NCI-H446 treated with DMSO at 0.1 percent for 48 hours (cell line): ENCODE data around the gene ACP6.

Source experiments
- DNase-seq: peaks from one replicate; lab custom pipeline; 2025; lab: John Stamatoyannopoulos, UW

ACP6 gene

GRCh38 chr1:147651466-147651865, 18.9 kb downstream of the ACP6 start:
- no peak for DNase-seq

DNA sequence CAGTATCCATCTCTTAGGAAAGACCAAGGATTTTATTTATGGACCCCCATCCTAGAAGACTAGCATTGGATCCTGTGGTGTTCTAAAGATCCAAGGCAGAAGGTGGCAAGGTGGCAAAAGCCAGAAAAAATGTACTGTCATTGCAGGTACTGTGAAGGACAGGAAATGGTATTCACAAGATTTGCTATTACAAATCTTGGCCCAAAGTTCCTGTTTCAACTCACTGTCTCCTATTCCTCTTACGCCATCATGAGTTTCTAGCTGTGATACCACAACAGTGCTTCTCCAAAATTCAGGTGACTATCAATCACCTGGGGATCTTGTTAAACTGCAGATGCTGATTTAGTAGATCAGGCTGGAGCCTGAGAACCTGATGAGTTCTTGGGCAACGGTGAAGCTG, 21.4 kb downstream of the ACP6 start:
- no peak for DNase-seq

GRCh38 chr1:147647796-147648633, 22.3 kb downstream of the ACP6 start:
- no peak for DNase-seq

GRCh38 chr1:147643974-147644373, 26.4 kb downstream of the ACP6 start:
- DNase-seq = no peak

- DNase-seq = no peak
Measured at GRCh38 chr1:147641695-147642592, 28.4 kb downstream of the ACP6 start.

GRCh38 chr1:147641291-147641690, 29.0 kb downstream of the ACP6 start:
- DNase-seq = no peak

DNA sequence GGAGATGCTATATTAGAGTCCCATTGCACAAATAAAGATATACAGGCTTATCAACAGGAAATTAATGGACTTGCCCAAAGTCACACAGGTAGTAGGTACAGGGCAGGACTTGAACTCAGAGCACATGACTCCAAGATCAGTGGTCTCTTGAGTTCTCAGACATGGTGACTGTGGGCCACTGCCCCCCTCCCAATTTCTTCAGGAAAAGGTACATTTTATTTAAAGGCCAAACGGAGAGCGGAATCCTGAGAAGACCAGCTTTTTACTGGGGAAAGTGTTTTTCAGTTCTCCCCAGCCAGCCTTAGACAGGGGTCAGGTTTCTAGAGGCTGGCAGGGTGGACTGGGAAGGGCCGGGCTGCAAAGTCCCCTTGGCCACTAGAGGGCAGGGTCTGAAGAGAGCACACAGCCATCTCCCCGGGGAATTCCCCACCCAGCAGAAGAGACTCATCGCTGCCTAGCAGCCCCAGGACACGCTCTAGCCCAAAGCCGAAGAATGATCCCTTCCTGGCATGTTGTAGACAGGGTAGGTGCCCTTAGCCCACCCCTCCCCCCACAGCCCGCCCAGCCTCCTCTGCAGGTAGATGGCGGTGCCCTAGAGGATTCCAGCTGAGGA, 29.7 kb downstream of the ACP6 start:
- DNase-seq = peak; percentile 30

DNA sequence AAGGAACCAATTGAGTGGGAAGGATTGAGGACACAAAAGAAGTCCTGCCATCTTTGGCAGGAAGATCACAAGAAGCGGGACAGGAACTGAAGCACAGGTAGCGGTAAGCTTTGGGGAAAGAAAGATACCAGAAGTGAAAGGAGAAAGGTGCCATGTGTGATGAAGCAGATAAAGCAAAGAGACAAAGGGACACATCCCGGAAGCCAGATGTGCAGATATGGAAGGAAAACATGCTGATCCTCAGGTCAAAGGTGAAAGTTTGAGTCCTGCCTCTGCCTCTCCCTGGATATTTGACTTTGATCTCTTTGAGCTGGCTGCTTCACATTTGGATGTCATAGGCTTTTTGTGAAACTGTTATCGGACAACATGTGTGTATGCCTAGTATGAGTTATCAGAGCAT, 34.0 kb downstream of the ACP6 start:
- no peak for DNase-seq

DNA sequence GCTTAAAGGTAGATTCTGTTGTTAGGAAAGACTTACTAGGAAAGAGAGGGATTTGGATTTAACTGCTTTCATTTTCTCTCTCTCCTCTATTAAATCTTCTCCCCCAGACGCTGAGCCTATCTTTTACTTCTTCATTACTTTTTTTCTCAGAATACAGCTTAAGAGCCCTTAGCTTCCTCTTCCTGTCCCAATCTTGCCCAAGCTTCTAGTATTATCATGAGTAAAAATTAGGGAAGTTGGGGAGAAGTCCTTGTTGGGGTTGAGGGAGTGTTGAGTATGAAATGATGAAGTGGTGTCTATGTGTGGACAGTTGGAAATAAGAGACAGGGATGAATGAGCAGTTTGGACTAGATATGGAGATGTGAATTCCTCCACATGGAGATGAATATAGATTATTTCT, 35.0 kb downstream of the ACP6 start:
- DNase-seq = no peak

- no peak for DNase-seq
Measured at GRCh38 chr1:147634645-147635044, 35.7 kb downstream of the ACP6 start.

DNA sequence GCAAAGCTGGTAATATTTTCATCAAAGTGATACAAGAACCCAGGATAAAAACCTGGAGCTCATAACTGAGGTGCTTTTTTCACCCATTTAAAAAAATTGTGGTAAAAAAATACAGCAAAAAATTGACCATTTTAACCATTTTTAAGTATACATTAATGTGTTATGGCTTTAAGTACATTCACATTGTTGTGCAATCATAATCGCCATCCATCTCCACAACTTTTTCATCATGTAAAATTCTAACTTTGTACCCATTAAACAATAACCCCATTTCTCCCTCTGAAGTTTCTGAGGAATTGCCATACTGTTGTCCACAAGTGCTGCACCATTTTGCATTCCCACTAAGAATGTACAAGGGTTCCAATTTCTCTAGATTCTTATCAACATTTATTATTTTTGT, 36.6 kb downstream of the ACP6 start:
- DNase-seq = no peak

DNA sequence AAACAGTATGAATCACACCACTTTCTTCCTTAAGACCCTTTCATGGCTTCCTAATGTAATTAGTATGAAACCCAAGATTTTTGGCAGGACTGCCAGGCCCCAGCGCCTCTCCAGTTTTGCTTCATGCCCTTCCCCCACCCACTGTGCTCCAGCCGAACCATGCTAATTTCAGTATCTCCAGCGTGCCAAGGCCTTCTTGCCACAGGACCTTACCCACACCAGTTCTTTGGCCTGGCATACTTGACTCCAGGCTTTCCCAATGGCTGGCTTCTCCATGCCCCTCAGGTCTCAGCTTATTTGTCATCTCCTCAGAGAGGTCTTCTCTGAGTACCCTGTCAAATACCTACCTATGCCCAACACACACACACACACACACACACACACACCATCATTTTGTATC, 38.5 kb downstream of the ACP6 start:
- no peak for DNase-seq

- no peak for DNase-seq
Measured at GRCh38 chr1:147630447-147630846, 39.9 kb downstream of the ACP6 start.

DNA sequence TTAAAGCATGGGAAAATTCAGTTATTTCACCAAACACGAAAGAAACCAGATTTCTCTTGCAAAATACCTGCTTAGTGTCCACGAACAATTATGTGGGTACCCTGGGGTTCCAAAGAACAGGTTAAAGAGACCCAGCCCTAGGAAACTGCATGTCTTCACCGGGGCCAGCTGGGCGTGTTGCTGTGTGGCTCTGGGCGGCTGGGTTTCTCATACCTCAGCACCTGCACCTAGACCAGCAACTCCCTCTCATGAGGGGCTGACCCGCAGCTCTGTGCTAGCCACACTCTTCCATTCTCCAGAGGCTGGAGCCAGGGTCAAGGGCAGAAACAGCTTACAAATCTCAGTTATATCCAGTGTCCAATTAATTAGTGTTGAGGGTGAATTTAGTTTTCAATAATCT, 40.3 kb downstream of the ACP6 start:
- no peak for DNase-seq

DNA sequence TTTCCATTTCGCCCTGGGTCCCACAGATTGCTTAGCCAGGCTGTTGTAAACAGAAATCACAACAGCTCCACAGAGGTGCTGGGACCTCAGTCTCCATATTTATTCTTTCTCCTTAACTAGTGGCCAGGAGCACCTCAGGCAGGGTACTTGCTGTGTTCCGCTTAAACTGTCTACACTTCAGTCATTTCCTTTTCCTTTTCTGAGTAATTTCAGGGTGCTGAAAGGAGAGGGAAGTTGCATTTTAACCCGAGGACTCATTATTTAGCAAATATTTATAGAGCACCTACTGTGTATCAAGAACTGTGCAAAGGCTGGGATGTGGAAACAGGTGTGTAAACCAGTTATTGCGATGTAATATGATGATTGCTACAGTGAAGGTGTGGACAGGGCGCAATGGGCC, 41.9 kb downstream of the ACP6 start:
- no peak for DNase-seq

GRCh38 chr1:147627435-147628110, 42.8 kb downstream of the ACP6 start:
- no peak for DNase-seq

GRCh38 chr1:147626739-147627138, 43.6 kb downstream of the ACP6 start:
- DNase-seq = no peak

DNA sequence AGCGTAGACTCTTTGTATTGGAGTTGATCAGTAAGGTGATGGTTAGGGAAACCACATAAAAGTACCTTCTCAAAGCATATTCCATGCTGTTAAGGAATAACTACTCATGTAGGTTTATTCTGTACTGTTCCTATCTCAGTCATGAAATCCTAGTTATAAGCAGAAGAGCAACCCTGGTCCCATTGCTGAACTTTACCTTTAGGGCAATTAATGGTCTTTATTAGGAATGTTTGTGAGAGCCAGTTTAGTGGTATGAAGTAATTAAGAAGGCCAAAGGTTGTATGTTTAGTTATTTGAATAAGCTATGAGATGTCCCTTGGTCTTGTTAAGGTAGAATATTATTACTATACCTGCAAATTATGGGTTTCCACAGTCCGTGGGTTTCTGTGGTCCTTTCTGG, 44.0 kb downstream of the ACP6 start:
- DNase-seq = no peak

GRCh38 chr1:147625362-147625995, 44.8 kb downstream of the ACP6 start:
- DNase-seq = no peak

GRCh38 chr1:147624529-147624928, 45.8 kb downstream of the ACP6 start:
- no peak for DNase-seq

DNA sequence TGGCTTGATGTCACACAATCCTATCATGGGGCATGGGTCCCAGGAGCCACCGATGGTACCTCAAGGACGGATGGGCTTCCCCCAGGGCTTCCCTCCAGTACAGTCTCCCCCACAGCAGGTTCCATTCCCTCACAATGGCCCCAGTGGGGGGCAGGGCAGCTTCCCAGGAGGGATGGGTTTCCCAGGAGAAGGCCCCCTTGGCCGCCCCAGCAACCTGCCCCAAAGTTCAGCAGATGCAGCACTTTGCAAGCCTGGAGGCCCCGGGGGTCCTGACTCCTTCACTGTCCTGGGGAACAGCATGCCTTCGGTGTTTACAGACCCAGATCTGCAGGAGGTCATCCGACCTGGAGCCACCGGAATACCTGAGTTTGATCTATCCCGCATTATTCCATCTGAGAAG, 46.3 kb downstream of the ACP6 start:
- no peak for DNase-seq

GRCh38 chr1:147622731-147623130, 47.6 kb downstream of the ACP6 start:
- no peak for DNase-seq
